Upper lobe of left lung (tissue), 6 donors: ENCODE measurements around the gene C1QTNF3. TPM values are rescaled to one million over a fixed set of nuclear protein-coding genes. Genes with fewer than 3 reads are reported as not detected.
"Not testable (repeated sequence)": the region's sequence is repeated elsewhere in the genome, so short reads cannot be mapped to it uniquely, and the experiment has no call there.

Source experiments
- ATAC-seq, 2 donors: fragments of 200-7000 bp; cut with Tn5 transposase; one replicate each; pipeline ENCODE4 v1.9.1; 2022; ENCODE audit warnings: mild to moderate bottlenecking in 2 of 2, moderate library complexity in 2 of 2; ENCODE audit not compliant: low FRiP score in 2 of 2
- DNase-seq, 2 donors: peaks; one replicate each; pipeline ENCODE4 v3.0.0-alpha.2; 2019 to 2020
- H3K27ac ChIP-seq, 4 donors: fragments of 200-600 bp; sonication (generic); one replicate each; pipeline ENCODE4 v1.5.1; 2016 to 2019
- H3K27me3 ChIP-seq, 4 donors: fragments of 200-600 bp; sonication (generic); one replicate each; pipeline ENCODE4 v1.5.1; 2017 to 2019
- H3K36me3 ChIP-seq, 4 donors: fragments of 200-600 bp; sonication (generic); one replicate each; pipeline ENCODE4 v1.5.1; 2016 to 2019
- H3K4me1 ChIP-seq, 4 donors: fragments of 200-600 bp; sonication (generic); one replicate each; pipeline ENCODE4 v1.5.1; 2018 to 2019
- H3K4me3 ChIP-seq, 4 donors: fragments of 200-600 bp; sonication (generic); one replicate each; pipeline ENCODE4 v1.5.1; 2017 to 2019; ENCODE audit warnings: mild to moderate bottlenecking in 2 of 4, moderate library complexity in 1 of 4
- H3K9me3 ChIP-seq, 4 donors: fragments of 200-600 bp; sonication (generic); one replicate each; pipeline ENCODE4 v1.5.1; 2018 to 2019
- EP300 ChIP-seq, 4 donors: sonication (generic); formaldehyde crosslinking; IDR thresholded peaks; one replicate each; pipeline ENCODE4 v1.5.1; 2017; ENCODE audit warnings: antibody characterized with exemption in 4 of 4, control low read depth in 2 of 4
- POLR2A ChIP-seq, 4 donors: fragments of 450-650 bp; IDR thresholded peaks; one replicate each; pipeline ENCODE4 v1.5.1; 2016 to 2017; ENCODE audit warnings: antibody characterized with exemption in 4 of 4, mild to moderate bottlenecking in 2 of 4
- POLR2AphosphoS5 ChIP-seq, 2 donors: sonication (generic); formaldehyde crosslinking; IDR thresholded peaks; one replicate each; pipeline ENCODE4 v1.5.1; 2017; ENCODE audit warnings: antibody characterized with exemption in 2 of 2
- WGBS, 2 donors: methylation state at CpG; one replicate each; pipeline ENCODE4 v1.1.5; 2017 to 2018; 5-methylcytosine and 5-hydroxymethylcytosine counted together
- total RNA-seq, 6 donors: library from RNA; depleted of rRNA in 4 of 6; stranded (reverse); fragments of >200 nt in 4 of 6; gene quantifications; one replicate each; pipeline versions ENCODE4 v1.1.0 to v1.2.1, GENCODE V29; 2016 to 2021
- TF ChIP-seq, protein P1 (sequence below), 6 experiments: fragments of 450-650 bp in 4 of 6; fragments of 200-600 bp in 2 of 6; sonication (generic) in 2 of 6; IDR thresholded peaks; one replicate each; pipeline ENCODE4 v1.5.1; 2016 to 2019; ENCODE audit warnings: antibody characterized with exemption in 6 of 6
- donor health status: DM: no; HTN: no; CAD: no; lungs with moderate emphysema.
- donor health status: DM: no; HTN: yes; CAD: no; lungs with severe emphysema.

Gene C1QTNF3
- total RNA-seq, 6 donors from 2014 or later: 3.2 to 16.8 (median 9.3) TPM

DNA sequence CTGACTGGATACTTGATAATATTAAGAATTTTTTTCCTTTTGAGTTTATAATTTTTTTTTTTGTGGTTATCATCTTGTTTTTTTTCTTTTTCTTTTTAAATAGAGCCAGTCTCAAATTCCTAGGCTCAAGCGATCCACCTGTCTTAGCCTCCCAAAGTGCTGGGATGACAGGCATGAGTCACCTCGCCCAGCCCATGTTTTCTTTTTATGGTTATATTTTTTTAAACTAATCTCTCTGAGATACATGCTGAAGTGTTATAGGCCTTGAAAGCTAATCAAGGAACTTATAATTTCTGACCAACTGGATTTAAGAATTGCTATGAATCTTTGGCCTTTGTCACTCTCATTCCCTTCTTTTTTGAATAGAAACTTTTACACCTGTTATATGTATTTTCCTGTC lies 28.4 kb downstream of the C1QTNF3 start:
- TF ChIP-seq EP300 (IDR thresholded peaks at IDR 0.05) (no peak), POLR2AphosphoS5 (IDR thresholded peaks at IDR 0.05) (no peak)
- H3K4me1 ChIP-seq: no peaks in the 10 kb centered on the region
- WGBS, 2 donors: 97% methylated on average over 2 of the region's 2 CpGs
- H3K4me3 ChIP-seq: no peak overlapping the region
- DNase-seq (no peak), ATAC-seq (no peak)
- H3K9me3 ChIP-seq: no peaks in the 10 kb centered on the region
- no peaks in the 10 kb centered on the region for H3K27me3 ChIP-seq
- no peak overlapping the region for H3K27ac ChIP-seq
- no peaks in the 10 kb centered on the region for H3K36me3 ChIP-seq

DNA sequence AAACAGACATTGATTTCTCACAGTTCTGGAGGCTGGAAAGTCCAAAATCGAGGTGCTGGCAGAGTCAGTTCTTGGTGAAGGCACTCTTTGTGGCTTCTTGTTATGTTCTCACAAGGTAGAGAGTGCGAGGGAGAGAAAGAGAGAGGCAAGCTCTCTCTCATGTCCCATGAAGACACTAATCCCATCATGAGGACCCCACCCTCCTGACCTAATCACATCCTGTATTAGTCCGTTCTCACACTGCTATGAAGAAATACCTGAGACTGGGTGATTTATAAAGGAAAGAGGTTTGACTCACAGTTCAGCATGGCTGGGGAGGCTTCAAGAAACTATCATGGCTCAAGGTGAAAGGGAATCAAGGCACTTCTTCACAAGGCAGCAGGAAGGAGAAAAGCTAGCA lies 29.5 kb downstream of the C1QTNF3 start:
- H3K27me3 ChIP-seq: no peaks in the 10 kb centered on the region
- no peak for TF ChIP-seq POLR2AphosphoS5 (IDR thresholded peaks at IDR 0.05)
- no peaks in the 10 kb centered on the region for H3K36me3 ChIP-seq
- peaks cover 0 to 9% (median 5%) of the 10 kb centered on the region in 4 donors for H3K4me1 ChIP-seq
- whole genome bisulfite sequencing, 2 donors: 82 to 90% methylated on average over 3 of the region's 3 CpGs
- no peak overlapping the region for H3K4me3 ChIP-seq
- ATAC-seq (no peak), DNase-seq (no peak)
- no peak overlapping the region for H3K27ac ChIP-seq
- H3K9me3 ChIP-seq: no peaks in the 10 kb centered on the region

DNA sequence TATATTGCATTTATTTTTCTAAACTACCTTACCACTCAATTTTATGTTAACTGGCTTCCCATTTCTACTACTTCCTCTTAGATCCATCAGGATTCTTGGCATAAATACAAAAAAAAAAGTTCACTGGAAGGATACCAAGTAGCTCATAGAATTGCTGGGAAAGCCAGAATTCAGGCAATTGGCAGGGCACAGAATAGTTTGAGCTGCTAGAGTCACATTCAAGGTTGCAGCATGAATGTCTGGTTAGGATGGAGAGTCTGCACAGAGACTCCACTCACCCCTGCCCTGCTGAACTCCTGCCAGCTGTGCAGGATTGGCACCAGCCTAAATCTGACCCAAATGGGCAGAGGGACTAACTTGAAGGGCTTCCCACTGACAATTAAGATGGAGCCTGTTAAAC lies 30.2 kb downstream of the C1QTNF3 start:
- Histone ChIP-seq H3K27me3 (no peaks in the 10 kb centered on the region), H3K9me3 (no peaks in the 10 kb centered on the region), H3K27ac (no peak overlapping the region), H3K4me3 (no peak overlapping the region), H3K36me3 (no peaks in the 10 kb centered on the region), H3K4me1 (peaks cover 0 to 11% (median 5%) of the 10 kb centered on the region in 4 donors)
- TF ChIP-seq, protein P1, sequence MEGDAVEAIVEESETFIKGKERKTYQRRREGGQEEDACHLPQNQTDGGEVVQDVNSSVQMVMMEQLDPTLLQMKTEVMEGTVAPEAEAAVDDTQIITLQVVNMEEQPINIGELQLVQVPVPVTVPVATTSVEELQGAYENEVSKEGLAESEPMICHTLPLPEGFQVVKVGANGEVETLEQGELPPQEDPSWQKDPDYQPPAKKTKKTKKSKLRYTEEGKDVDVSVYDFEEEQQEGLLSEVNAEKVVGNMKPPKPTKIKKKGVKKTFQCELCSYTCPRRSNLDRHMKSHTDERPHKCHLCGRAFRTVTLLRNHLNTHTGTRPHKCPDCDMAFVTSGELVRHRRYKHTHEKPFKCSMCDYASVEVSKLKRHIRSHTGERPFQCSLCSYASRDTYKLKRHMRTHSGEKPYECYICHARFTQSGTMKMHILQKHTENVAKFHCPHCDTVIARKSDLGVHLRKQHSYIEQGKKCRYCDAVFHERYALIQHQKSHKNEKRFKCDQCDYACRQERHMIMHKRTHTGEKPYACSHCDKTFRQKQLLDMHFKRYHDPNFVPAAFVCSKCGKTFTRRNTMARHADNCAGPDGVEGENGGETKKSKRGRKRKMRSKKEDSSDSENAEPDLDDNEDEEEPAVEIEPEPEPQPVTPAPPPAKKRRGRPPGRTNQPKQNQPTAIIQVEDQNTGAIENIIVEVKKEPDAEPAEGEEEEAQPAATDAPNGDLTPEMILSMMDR (IDR thresholded peaks at IDR 0.05): no peak
- TF ChIP-seq POLR2A (IDR thresholded peaks at IDR 0.05): no peak
- TF ChIP-seq POLR2AphosphoS5 (IDR thresholded peaks at IDR 0.05): no peak
- TF ChIP-seq EP300 (IDR thresholded peaks at IDR 0.05): no peak
- DNase-seq (no peak), ATAC-seq (no peak)

GRCh38 chr5:34011536-34011935 lies 31.5 kb downstream of the C1QTNF3 start:
- WGBS, 2 donors: 90 to 92% methylated on average over 4 of the region's 4 CpGs
- no peak for DNase-seq
- H3K4me1 ChIP-seq: peaks cover 8 to 18% (median 12%) of the 10 kb centered on the region in 4 donors
- H3K27me3 ChIP-seq: no peaks in the 10 kb centered on the region
- H3K9me3 ChIP-seq: no peaks in the 10 kb centered on the region
- no peaks in the 10 kb centered on the region for H3K36me3 ChIP-seq
- TF ChIP-seq EP300 (IDR thresholded peaks at IDR 0.05): no peak
- no peak for TF ChIP-seq POLR2A (IDR thresholded peaks at IDR 0.05)
- no peak for TF ChIP-seq POLR2AphosphoS5 (IDR thresholded peaks at IDR 0.05)
- TF ChIP-seq, protein P1 (IDR thresholded peaks at IDR 0.05): no peak
- H3K27ac ChIP-seq: no peak overlapping the region
- peak in 1 of 2 donors; percentile 16 for ATAC-seq
- no peak overlapping the region for H3K4me3 ChIP-seq

DNA sequence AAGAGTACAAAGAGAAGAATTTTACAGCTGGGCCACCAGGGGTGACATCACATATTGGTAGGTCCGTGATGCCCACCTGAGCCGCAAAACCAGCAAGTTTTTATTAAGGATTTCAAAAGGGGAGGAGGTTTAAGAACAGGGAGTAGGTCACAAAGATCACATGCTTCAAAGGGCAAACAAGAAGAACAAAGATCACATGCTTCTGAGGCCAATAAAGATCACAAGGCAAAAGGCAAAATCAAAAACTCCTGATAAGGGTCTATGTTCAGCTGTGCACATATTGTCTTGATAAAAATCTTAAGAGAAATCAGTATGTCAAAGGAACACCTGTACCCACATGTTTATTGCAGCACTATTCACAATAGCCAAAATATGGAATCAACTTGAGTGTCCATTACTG lies 32.9 kb downstream of the C1QTNF3 start:
- not testable (repeated sequence) for H3K9me3 ChIP-seq
- peaks cover 11 to 26% (median 13%) of the 10 kb centered on the region in 4 donors for H3K4me1 ChIP-seq

DNA sequence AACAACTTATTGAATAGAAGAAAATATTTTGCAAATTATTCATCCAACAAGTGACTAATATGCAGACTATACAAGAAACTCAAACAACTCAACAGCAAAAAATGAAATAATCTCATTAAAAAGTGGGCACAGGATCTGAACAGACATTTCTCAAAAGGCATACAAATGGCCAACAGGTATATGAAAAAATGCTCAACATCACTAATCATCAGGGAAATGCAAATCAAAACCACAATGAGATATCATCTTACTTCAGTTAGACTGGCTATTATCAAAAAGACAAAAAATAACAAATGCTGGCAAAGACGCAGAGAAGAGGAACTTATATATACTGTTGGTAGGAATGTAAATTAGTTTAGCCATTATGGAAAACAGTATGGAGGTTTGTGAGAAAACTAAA lies 33.4 kb downstream of the C1QTNF3 start:
- Histone ChIP-seq H3K4me1 (peaks cover 11 to 26% (median 13%) of the 10 kb centered on the region in 4 donors), H3K27me3 (no peaks in the 10 kb centered on the region), H3K27ac (no peak overlapping the region), H3K36me3 (no peaks in the 10 kb centered on the region), H3K9me3 (no peaks in the 10 kb centered on the region), H3K4me3 (no peak overlapping the region)
- no peak for TF ChIP-seq POLR2A (IDR thresholded peaks at IDR 0.05)
- no peak for TF ChIP-seq EP300 (IDR thresholded peaks at IDR 0.05)
- TF ChIP-seq, protein P1 (IDR thresholded peaks at IDR 0.05): no peak
- no peak for TF ChIP-seq POLR2AphosphoS5 (IDR thresholded peaks at IDR 0.05)
- ATAC-seq (no peak), DNase-seq (no peak)
- 63 to 69% methylated on average over 1 of the region's 1 CpG for WGBS, 2 donors

More for the DNA sequence above, 32.9 kb downstream of the C1QTNF3 start:
- H3K27ac ChIP-seq, H3K36me3 ChIP-seq, H3K27me3 ChIP-seq, ATAC-seq, H3K4me3 ChIP-seq, DNase-seq: not testable (repeated sequence)
- 82 to 83% methylated on average over 2 of the region's 2 CpGs for WGBS, 2 donors
